T-helper 2 cell treated with Interferon-gamma antibody and Interleukin-4, amounts not matched to agents 100 ng/mL and 5 ng/mL, for 36 hours (primary cell): ENCODE measurements around the gene EIF4G3. TPM values are rescaled to one million over a fixed set of nuclear protein-coding genes. Genes with fewer than 3 reads are reported as not detected.
"Not testable (repeated sequence)": the region's sequence is repeated elsewhere in the genome, so short reads cannot be mapped to it uniquely, and the experiment has no call there.

ENCODE experiments used
- intact Hi-C: fragments of 100-400 bp; cut with micrococcal nuclease; formaldehyde crosslinking; loops from one replicate; pipeline ENCODE4 v1.15.1; 2023
- total RNA-seq: library from RNA; stranded (reverse); gene quantifications from 2 replicates; pipeline ENCODE4 v1.2.3, GENCODE V29; 2022

The EIF4G3 gene
- total RNA-seq, 1 donor from 2014 or later, result 48.4 TPM

DNA sequence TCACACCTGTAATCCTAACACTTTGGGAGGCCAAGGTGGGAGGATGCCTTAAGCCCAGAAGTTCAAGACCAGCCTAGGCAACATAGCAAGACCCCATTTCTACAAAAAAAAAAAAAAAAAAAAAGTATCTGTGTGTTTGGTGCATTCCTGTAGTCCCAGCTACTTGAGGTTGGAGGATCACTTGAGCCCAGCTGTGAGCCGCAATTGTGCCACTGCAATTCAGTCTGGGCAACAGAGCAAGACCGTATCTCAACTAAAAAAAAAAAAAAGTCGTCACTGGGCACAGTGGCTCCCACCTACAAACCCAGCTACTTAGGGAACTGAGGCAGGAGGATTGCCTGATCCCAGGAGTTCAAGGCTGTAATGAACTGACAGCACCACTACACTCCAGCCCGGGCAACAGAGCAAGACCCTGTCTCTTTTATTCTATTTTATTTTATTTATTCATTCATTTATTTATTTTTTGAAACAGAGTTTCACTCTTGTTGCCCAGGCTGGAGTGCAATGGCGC is 8.6 kb upstream of the EIF4G3 start:
- intact Hi-C loops, result no loop called here

GRCh38 chr1:21184276-21184675 is 7.6 kb upstream of the EIF4G3 start:
- intact Hi-C loops, result no loop called here

- intact Hi-C loops, result no loop called here
Measured at GRCh38 chr1:21182181-21182731, 5.6 kb upstream of the EIF4G3 start.

GRCh38 chr1:21178271-21178670 is 1.6 kb upstream of the EIF4G3 start:
- intact Hi-C loops, result loop anchor here (5.0 kb wide), 1 partner anchor 391 kb away; the partner anchor contains the start of gene HP1BP3

- intact Hi-C loops, result loop anchor here (5.0 kb wide), 1 partner anchor 389 kb away; the partner anchor contains the start of gene HP1BP3
Measured at GRCh38 chr1:21175670-21176581, 771 bp downstream of the EIF4G3 start.

GRCh38 chr1:21175324-21175669 is 1.4 kb downstream of the EIF4G3 start:
- intact Hi-C loops, result loop anchor here (5.0 kb wide), 1 partner anchor 388 kb away; the partner anchor contains the start of gene HP1BP3

DNA sequence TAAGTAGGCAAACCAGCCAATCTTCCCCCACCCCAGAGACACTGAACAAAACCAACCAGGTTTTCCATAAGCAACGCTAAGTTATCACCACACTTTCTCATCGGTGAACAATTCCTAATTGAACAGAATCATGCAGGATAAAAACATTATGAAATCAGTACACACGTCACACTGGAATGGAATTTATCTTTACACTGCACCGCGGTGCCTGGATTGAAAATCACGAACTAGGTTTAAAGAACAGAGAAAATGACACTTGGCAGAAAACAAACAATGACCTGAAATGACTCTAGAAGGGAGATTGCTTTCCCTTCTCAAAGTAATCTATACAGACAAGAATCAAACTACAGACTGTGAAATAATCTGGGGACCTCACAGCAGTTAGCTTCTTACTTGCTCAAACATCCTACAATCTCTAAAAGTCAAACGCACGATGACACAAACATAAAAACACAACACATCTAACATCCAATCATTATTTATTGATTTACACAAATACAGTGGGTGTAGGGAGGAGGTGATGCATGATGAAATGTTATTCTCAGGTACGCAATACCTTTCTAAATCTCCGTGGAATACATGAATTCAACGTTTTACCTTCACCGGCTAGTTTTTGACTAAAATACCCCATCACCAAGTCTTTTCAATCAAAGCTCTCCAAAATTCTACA is 1.9 kb downstream of the EIF4G3 start:
- intact Hi-C loops, result loop anchor here (5.0 kb wide), 1 partner anchor 387 kb away; the partner anchor contains the start of gene HP1BP3

DNA sequence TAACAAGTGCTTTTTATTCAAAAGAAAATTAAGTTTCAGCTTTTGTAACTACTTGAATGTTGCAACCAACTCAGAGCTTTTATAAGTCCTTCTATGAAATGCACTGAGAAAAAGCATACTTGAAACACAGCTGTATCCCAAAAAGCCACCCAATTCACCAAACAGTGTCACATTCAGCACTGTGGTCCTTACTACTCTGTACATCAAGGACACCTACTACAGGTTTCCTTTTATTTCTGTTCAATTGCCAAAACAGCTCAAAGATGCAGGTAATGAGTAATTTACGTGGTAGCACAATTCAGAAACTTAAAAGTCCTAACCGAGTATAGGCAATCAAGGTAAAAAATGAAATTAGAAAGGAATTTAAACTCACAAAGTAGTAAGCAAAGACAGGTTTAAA is 2.5 kb downstream of the EIF4G3 start:
- intact Hi-C loops, result no loop called here

DNA sequence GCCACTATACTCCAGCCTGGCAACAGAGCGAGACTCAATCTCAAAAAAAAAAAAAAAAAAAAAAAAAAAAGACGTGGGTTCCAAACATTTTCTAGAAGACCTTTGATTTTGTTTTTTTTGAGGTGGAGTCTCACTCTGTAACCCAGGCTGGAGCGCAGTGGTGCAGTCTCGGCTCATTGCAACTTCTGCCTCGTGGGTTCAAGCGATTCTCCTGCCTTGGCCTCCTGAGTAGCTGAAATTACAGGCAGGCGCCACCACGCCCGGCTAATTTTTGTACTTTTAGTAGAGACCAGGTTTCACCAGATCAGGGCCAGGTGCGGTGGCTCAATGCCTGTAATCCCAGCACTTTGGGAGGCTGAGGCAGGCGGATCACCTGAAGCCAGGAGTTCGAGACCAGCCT is 3.6 kb downstream of the EIF4G3 start:
- intact Hi-C loops, result not testable (repeated sequence)

DNA sequence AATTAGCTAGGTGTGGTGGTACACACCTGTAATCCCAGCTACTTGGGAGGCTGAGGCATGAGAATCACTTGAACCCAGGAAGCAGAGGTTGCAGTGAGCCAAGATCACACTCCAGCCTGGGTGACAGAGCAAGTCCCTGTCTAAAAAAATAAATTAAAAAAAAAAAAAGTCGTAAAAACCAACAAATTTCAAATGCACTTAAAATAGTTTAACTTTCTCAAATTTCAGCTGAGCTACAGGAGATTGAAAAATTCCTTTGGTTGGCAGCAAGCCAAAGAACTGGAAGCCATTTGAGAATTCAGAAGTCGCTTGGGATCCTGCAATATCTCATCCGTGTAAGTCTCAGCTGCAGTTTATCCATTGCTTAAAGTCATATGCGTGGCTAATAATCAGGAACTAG is 5.9 kb downstream of the EIF4G3 start:
- intact Hi-C loops, result not testable (repeated sequence)

GRCh38 chr1:21168444-21168843 is 8.3 kb downstream of the EIF4G3 start:
- intact Hi-C loops, result no loop called here

DNA sequence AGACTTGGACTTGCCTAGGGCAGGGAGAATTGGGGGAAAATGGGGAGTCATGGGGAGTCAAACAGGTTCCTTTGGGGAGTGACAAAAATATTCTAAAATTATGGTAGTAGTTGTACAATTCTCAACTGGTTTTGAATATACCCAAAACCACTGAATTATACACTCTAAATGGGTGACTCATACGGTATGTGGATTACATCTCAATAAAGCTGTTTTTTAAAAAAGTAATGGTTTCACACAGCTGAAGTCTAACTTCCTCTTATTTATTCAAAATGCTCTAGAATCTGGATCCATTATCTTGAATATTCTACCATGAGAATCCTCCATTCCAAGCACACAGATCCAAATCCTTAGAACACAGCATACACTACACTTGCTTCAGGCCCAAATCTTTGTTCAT is 11.1 kb downstream of the EIF4G3 start:
- intact Hi-C loops, result no loop called here

DNA sequence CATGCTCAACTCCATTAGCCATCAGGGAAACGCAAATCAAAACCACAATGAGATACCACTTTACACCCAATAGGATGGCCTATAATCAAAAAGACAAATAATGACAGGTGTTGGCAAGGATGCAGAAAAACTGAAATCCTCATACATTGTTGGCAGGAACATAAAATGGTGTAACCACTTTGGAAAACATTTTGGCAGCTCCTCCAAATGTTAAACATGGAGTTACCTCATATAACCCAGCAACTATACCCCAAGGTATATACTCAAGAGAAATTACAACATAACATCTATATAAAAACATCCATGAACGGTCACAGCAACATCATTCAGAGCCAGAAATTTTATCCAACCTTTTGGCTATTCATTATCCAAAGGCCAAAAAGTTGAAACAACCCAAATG is 11.6 kb downstream of the EIF4G3 start:
- intact Hi-C loops, result no loop called here

DNA sequence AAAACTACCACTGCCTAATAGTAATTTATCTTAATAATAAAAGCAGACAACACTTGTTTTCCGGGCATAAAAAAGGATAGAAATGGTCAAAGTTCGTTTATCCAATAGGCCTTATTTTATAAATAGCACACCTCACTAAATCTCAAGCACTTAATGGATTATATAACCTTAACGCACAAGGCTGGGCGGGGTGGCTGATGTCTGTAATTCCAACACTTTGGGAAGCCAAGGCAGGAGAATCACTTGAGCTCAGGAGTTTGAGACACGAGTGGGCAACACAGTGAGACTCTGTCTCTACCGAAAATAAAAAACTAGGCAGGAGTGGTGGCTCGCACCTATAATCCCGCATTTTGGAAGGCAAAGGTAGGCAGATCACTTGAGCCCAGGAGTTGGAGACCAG is 12.4 kb downstream of the EIF4G3 start:
- intact Hi-C loops, result no loop called here

GRCh38 chr1:21162740-21163464 is 13.8 kb downstream of the EIF4G3 start:
- intact Hi-C loops, result no loop called here

GRCh38 chr1:21161842-21162241 is 14.9 kb downstream of the EIF4G3 start:
- intact Hi-C loops, result no loop called here

GRCh38 chr1:21160263-21160796 is 16.4 kb downstream of the EIF4G3 start:
- intact Hi-C loops, result no loop called here

DNA sequence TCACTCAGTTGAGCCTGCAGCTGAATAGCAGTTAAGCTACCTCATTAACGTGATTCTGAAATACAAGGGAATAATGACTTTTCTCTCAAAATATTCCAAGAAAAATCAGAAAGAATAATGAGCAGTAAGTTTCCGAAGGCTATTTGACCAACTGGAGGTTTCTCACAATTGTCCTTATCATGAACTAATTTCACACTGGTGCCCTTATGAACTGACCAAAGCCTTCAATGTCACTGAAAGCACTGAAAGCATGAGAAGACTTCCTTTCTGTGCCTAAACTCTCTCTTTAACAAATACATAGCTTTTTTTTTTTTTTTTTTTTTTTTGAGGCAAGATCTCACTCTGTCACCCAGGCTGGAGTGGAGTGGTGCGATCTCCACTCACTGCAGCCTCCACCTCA is 18.8 kb downstream of the EIF4G3 start:
- intact Hi-C loops, result no loop called here

GRCh38 chr1:21157054-21157453 is 19.6 kb downstream of the EIF4G3 start:
- intact Hi-C loops, result no loop called here

- intact Hi-C loops, result no loop called here
Measured at GRCh38 chr1:21156019-21156418, 20.7 kb downstream of the EIF4G3 start.

DNA sequence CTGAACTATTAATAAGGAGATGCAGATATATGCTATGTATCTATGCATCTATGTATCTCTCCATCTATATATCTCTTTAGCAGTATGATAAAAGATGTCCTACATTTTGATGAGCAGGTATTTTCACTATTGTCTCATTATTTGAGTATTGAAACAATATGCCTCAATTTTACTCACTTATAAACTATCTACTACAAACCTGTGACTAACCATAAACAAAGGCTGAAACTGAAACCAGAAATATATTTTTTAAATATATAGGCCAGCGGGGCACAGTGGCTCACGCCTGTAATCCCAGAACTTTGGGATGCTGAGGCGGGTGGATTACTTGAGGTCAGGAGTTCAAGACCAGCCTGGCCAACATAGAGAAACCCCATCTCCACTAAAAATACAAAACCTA is 22.0 kb downstream of the EIF4G3 start:
- intact Hi-C loops, result no loop called here
